ENCODE measurements around the gene BGLAP. TPM values are rescaled to one million over a fixed set of nuclear protein-coding genes. Genes with fewer than 3 reads are reported as not detected.

Gene BGLAP
- total RNA-seq, 2 donors from 2014 or later: 1.1 to 3.7 TPM

DNA sequence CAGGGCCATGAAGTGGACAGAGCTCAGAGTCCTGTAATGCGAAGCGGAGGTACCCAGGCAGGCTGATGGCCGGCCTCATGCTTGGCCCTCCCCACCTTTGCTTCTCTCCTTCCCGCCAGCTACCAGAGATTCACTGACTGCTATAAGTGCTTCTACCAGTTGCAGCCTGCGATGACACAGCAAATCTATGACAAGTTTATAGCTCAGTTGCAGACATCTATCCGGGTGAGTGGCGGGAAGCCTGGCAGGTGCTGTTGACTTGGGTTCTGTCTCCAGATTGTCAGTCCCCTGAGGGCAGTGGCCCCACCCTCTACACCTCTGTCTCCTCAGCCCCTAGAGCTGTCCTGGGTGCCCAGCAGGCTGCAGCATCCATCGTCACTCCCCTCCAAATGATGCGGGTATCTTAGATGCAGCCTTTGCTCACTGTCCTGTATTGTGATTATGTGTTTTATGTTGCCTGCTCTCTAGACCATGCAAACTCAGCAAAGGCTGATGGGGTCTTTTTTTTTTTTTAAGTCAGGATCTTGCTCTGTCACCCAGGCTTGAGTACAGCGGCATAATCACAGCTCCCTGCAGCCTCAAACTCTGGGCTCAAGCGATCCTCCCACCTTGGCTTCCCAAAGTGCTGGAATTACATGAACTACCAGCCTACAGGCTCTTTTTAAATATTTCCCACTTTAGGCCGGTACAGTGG lies 9.6 kb upstream of the BGLAP start:
- Mint-ChIP-seq H3K4me1 (peaks cover 7% of the 10 kb centered on the region), H3K36me3 (ENCODE audit: low read depth) (peaks cover 6% of the 10 kb centered on the region), H3K4me3 (no peak overlapping the region), H3K27ac (no peak overlapping the region), H3K27me3 (no peaks in the 10 kb centered on the region)
- ATAC-seq (no peak), DNase-seq (no peak)
- H3K9me3 ChIP-seq (ENCODE audit: control insufficient read depth, low read length, poor library complexity, severe bottlenecking): no peaks in the 10 kb centered on the region

GRCh38 chr1:156233426-156234127 lies 8.4 kb upstream of the BGLAP start:
- peak overlapping the region; percentile 53 for H3K27ac Mint-ChIP-seq

DNA sequence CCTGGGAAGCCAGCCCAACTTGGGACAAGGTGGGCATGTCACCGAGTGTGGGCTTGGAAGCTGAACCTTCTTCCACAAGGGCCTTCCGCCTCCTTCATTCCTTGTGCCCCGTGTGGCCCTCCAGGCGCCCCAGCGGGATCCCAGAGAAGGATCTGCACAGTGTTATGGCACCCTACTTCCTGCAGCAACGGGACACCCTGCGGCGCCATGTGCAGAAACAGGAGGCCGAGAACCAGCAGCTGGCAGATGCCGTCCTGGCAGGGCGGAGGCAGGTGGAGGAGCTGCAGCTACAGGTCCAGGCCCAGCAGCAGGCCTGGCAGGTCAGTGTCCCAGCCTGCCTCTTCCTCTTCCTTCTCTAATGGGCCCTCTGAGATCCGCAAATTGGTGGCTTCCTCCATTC lies 5.8 kb upstream of the BGLAP start:
- Mint-ChIP-seq H3K4me1 (peaks cover 7% of the 10 kb centered on the region), H3K27me3 (no peaks in the 10 kb centered on the region), H3K36me3 (ENCODE audit: low read depth) (peaks cover 8% of the 10 kb centered on the region), H3K4me3 (no peak overlapping the region), H3K27ac (no peak overlapping the region)
- no peaks in the 10 kb centered on the region for H3K9me3 ChIP-seq (ENCODE audit: control insufficient read depth, low read length, poor library complexity, severe bottlenecking)
- DNase-seq (no peak), ATAC-seq (no peak)

More at GRCh38 chr1:156233426-156234127, 8.4 kb upstream of the BGLAP start:
- Mint-ChIP-seq H3K27me3 (no peaks in the 10 kb centered on the region), H3K4me3 (no peak overlapping the region), H3K4me1 (peaks cover 7% of the 10 kb centered on the region), H3K36me3 (ENCODE audit: low read depth) (peaks cover 6% of the 10 kb centered on the region)
- DNase-seq (no peak), ATAC-seq (no peak)
- no peaks in the 10 kb centered on the region for H3K9me3 ChIP-seq (ENCODE audit: control insufficient read depth, low read length, poor library complexity, severe bottlenecking)

DNA sequence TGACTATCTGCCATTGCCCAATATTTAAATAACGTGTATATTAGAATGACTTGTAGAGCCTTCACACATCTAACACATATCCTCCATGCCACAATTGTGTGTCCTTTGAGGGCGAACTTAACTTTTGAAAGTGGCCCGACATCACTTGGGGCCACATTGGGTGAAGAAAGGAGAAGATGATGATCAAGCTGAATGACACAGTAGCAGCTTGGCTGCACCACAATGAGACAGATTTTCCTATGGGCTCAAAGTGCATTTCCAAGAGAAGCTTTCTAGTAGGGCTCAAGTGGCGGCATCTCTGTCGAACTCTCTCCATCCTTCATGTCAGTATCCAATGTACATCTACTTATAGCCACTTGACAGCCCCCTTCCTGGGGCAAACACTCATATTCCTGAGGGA lies 3.7 kb upstream of the BGLAP start:
- ATAC-seq (no peak), DNase-seq (no peak)
- Mint-ChIP-seq H3K27ac (no peak overlapping the region), H3K4me1 (peaks cover 7% of the 10 kb centered on the region), H3K27me3 (no peaks in the 10 kb centered on the region), H3K4me3 (no peak overlapping the region), H3K36me3 (ENCODE audit: low read depth) (peaks cover 8% of the 10 kb centered on the region)
- H3K9me3 ChIP-seq (ENCODE audit: control insufficient read depth, low read length, poor library complexity, severe bottlenecking): no peaks in the 10 kb centered on the region

GRCh38 chr1:156241311-156241811 lies 623 bp upstream of the BGLAP start:
- H3K4me1 Mint-ChIP-seq: peaks cover 18% of the 10 kb centered on the region
- H3K27ac Mint-ChIP-seq: no peak overlapping the region
- H3K36me3 Mint-ChIP-seq (ENCODE audit: low read depth): peaks cover 8% of the 10 kb centered on the region
- no peak for DNase-seq
- H3K9me3 ChIP-seq (ENCODE audit: control insufficient read depth, low read length, poor library complexity, severe bottlenecking): no peaks in the 10 kb centered on the region
- H3K4me3 Mint-ChIP-seq: no peak overlapping the region
- ATAC-seq: no peak
- H3K27me3 Mint-ChIP-seq: no peaks in the 10 kb centered on the region

GRCh38 chr1:156242738-156243137 lies 754 bp downstream of the BGLAP start:
- H3K9me3 ChIP-seq (ENCODE audit: control insufficient read depth, low read length, poor library complexity, severe bottlenecking): no peaks in the 10 kb centered on the region
- Mint-ChIP-seq H3K27ac (peak overlapping the region; percentile 27), H3K36me3 (ENCODE audit: low read depth) (peaks cover 4% of the 10 kb centered on the region), H3K4me1 (peaks cover 19% of the 10 kb centered on the region), H3K27me3 (no peaks in the 10 kb centered on the region), H3K4me3 (peak overlapping the region; percentile 25)
- DNase-seq (no peak), ATAC-seq (no peak)

GRCh38 chr1:156244126-156244525 lies 2.1 kb downstream of the BGLAP start:
- DNase-seq (no peak), ATAC-seq (no peak)
- no peaks in the 10 kb centered on the region for H3K9me3 ChIP-seq (ENCODE audit: control insufficient read depth, low read length, poor library complexity, severe bottlenecking)
- Mint-ChIP-seq H3K4me3 (peak overlapping the region; percentile 90), H3K4me1 (peaks cover 19% of the 10 kb centered on the region), H3K27me3 (no peaks in the 10 kb centered on the region), H3K36me3 (ENCODE audit: low read depth) (peaks cover 4% of the 10 kb centered on the region), H3K27ac (no peak overlapping the region)

- Mint-ChIP-seq H3K27me3 (no peaks in the 10 kb centered on the region), H3K4me3 (peak overlapping the region; percentile 90), H3K4me1 (peaks cover 19% of the 10 kb centered on the region), H3K36me3 (ENCODE audit: low read depth) (peaks cover 3% of the 10 kb centered on the region), H3K27ac (peak overlapping the region; percentile 62)
- ATAC-seq (no peak), DNase-seq (no peak)
- no peaks in the 10 kb centered on the region for H3K9me3 ChIP-seq (ENCODE audit: control insufficient read depth, low read length, poor library complexity, severe bottlenecking)
Measured at GRCh38 chr1:156244712-156245111, 2.7 kb downstream of the BGLAP start.

DNA sequence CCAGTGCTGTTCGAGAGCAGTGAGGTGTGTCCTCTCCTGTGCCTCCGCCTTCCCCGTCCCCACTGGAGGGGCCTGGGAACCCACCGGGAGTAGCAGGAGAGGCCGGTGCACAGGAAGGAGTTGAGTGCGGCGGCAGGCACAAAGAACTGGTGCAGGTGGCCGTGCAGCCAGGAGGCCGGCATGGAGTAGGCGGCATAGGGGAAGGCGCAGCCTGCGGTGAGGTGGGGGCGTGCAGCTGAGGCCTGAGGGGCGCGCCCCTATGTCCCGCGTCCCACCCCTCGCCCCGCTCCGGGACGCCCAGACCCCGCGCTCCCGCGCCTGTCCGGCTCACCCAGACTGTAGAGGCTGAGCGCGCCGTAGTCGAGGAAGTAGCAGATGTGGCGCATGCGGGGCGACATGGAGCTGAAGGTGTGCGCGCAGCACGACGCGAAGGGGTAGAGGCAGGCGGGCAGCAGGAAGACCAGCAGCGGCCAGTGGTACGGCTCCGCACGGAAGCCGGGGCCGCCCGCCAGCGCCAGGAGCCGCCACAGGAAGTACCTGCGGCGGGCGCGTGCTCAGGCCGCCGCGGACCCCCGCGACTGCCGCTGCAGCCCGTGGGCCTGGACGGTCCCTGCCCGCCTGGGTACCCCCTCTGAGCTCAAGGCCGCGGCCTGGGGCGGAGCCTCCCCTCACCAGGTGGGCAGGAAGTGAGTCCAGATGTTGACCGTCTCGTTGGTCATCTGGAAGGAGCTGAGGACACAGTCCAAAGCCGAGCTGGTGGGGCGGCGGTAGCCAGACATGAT lies 3.7 kb downstream of the BGLAP start:
- Mint-ChIP-seq H3K36me3 (ENCODE audit: low read depth) (peaks cover 2% of the 10 kb centered on the region), H3K27me3 (no peaks in the 10 kb centered on the region), H3K4me1 (peaks cover 16% of the 10 kb centered on the region), H3K27ac (peak overlapping the region; percentile 62), H3K4me3 (peak overlapping the region; percentile 90)
- no peaks in the 10 kb centered on the region for H3K9me3 ChIP-seq (ENCODE audit: control insufficient read depth, low read length, poor library complexity, severe bottlenecking)
- ATAC-seq (peak; percentile 71), DNase-seq (peak in 1 of 3 donors; percentile 23)

DNA sequence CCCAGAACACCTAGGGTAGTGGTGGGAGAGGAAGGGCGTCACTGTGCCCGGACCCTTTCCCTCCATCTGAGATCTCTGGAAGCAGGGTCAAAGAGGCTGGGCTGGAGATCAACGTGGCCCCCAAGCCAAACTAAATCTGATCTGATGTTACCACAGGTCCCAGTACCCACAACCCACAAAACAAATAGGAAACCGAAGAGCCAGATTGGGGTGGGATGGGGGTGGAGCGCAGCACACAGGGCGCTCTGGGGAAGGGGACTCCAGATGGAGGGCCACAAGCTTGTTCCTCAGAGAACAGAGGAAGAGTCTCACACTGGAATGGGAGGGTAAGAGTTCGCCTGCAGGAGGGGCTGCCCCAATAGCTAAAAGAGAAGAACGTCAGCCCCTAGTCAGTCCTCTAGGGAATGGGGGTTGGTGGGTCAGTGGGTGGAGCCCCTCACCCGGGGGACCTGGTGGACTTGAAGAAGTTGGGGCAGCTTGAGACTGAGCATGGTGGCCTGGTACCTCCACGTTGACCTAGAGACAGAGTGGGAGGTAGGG lies 4.3 kb downstream of the BGLAP start:
- Mint-ChIP-seq H3K27me3 (no peaks in the 10 kb centered on the region), H3K4me3 (peak overlapping the region; percentile 90), H3K36me3 (ENCODE audit: low read depth) (peaks cover 2% of the 10 kb centered on the region), H3K27ac (no peak overlapping the region), H3K4me1 (peaks cover 14% of the 10 kb centered on the region)
- H3K9me3 ChIP-seq (ENCODE audit: control insufficient read depth, low read length, poor library complexity, severe bottlenecking): no peaks in the 10 kb centered on the region
- no peak for ATAC-seq
- no peak for DNase-seq

- Mint-ChIP-seq H3K27ac (peak overlapping the region; percentile 39), H3K36me3 (ENCODE audit: low read depth) (peaks cover 2% of the 10 kb centered on the region), H3K4me3 (peak overlapping the region; percentile 90), H3K4me1 (peaks cover 16% of the 10 kb centered on the region), H3K27me3 (no peaks in the 10 kb centered on the region)
- ATAC-seq (no peak), DNase-seq (no peak)
- H3K9me3 ChIP-seq (ENCODE audit: control insufficient read depth, low read length, poor library complexity, severe bottlenecking): no peaks in the 10 kb centered on the region
Measured at GRCh38 chr1:156246781-156247459, 4.9 kb downstream of the BGLAP start.

DNA sequence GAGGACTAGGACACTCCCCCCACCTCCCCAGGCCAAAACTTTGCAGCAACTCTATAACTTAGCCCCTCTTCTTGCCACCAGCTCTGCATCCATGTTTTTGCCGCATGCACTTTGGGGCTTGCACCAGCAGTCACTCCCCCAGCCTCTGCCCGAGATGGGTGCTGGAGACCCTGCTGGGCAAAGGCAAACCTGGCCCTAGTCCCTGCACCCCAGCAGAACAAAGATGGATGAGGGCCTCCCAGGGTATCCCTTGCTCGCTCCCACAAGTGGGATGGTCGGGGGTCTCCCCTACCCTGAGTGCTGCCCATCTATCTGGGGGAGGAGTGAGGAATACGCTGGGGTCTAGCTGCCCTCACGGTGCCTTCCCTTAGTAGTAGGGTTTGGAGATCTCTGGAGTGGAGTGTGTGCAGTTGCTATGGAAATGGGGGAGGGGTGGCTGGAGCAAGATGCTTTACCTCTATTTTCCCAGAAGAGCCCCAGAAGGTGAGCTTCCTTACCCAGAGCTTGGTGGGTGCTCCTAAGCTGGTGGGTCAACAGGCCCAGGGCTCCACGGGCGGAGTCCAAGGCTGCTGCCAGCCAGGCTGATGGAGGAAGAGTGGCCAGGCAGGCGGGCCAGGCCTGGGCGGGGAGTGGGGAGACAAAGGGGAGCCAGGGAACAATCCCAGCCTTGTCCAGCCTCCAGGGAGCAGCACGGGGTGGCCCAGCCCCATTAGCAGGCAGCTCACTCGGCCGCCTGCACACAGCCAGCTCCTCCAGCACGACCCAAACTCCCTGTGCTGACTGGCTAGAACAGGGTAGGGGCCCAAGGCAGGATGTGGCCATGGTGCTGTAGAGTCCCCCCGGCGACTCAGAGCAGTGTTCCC lies 5.7 kb downstream of the BGLAP start, which contains the start of gene PAQR6:
PAQR6 (minus strand) TSS at position 597 of the 863 bp plus-strand sequence. CDS start 1,325 bp downstream, outside the sequence.
- Mint-ChIP-seq H3K36me3 (ENCODE audit: low read depth) (peaks cover 3% of the 10 kb centered on the region), H3K27ac (peak within 1 kb of the TSS; percentile 39), H3K27me3 (no peaks in the 10 kb centered on the region)

More for the DNA sequence above, 5.7 kb downstream of the BGLAP start, which contains the start of gene PAQR6:
- Mint-ChIP-seq H3K4me1 (peaks cover 23% of the 10 kb centered on the region), H3K4me3 (peak within 1 kb of the TSS; percentile 31)
- ATAC-seq (no peak), DNase-seq (no peak)
- no peaks in the 10 kb centered on the region for H3K9me3 ChIP-seq (ENCODE audit: control insufficient read depth, low read length, poor library complexity, severe bottlenecking)

All from T-helper 17 cell (primary cell).